ENCODE data around the gene AFDN.

AFDN gene

GRCh38 chr6:167985911-167986595 is 159.3 kb downstream of the AFDN start:
- TF ChIP-seq POLR2A (IDR thresholded peaks at IDR 0.05; ENCODE audit: low read depth, low read length) = no peak
- no peak for FAIRE-seq

GRCh38 chr6:167987396-167988153 is 160.9 kb downstream of the AFDN start:
- no peak for TF ChIP-seq POLR2A (IDR thresholded peaks at IDR 0.05; ENCODE audit: low read depth, low read length)
- FAIRE-seq (no peak), DNase-seq (ENCODE audit: insufficient read length, low spot score) (no peak)

More at GRCh38 chr6:167985911-167986595, 159.3 kb downstream of the AFDN start:
- no peak for DNase-seq (ENCODE audit: insufficient read length, low spot score)

- no peak for FAIRE-seq
- TF ChIP-seq POLR2A (IDR thresholded peaks at IDR 0.05; ENCODE audit: low read depth, low read length) = no peak
- DNase-seq (ENCODE audit: insufficient read length, low spot score) = no peak
Measured at GRCh38 chr6:167988154-167988495, 161.4 kb downstream of the AFDN start.

- FAIRE-seq = no peak
- no peak for TF ChIP-seq POLR2A (IDR thresholded peaks at IDR 0.05; ENCODE audit: low read depth, low read length)
- no peak for DNase-seq (ENCODE audit: insufficient read length, low spot score)
Measured at GRCh38 chr6:167988945-167989841, 162.5 kb downstream of the AFDN start.

- FAIRE-seq (no peak), DNase-seq (ENCODE audit: insufficient read length, low spot score) (no peak)
- no peak for TF ChIP-seq POLR2A (IDR thresholded peaks at IDR 0.05; ENCODE audit: low read depth, low read length)
Measured at GRCh38 chr6:167990016-167990945, 163.6 kb downstream of the AFDN start.

GRCh38 chr6:167993169-167993568 is 166.5 kb downstream of the AFDN start:
- DNase-seq (ENCODE audit: insufficient read length, low spot score) (no peak), FAIRE-seq (no peak)
- no peak for TF ChIP-seq POLR2A (IDR thresholded peaks at IDR 0.05; ENCODE audit: low read depth, low read length)

- no peak for TF ChIP-seq POLR2A (IDR thresholded peaks at IDR 0.05; ENCODE audit: low read depth, low read length)
- FAIRE-seq (no peak), DNase-seq (ENCODE audit: insufficient read length, low spot score) (no peak)
Measured at GRCh38 chr6:167993831-167994230, 167.1 kb downstream of the AFDN start.

GRCh38 chr6:167995302-167995701 is 168.6 kb downstream of the AFDN start:
- TF ChIP-seq POLR2A (IDR thresholded peaks at IDR 0.05; ENCODE audit: low read depth, low read length) = no peak
- no peak for DNase-seq (ENCODE audit: insufficient read length, low spot score)
- FAIRE-seq = no peak

GRCh38 chr6:167995731-167996151 is 169.0 kb downstream of the AFDN start:
- DNase-seq (ENCODE audit: insufficient read length, low spot score) (no peak), FAIRE-seq (no peak)
- TF ChIP-seq POLR2A (IDR thresholded peaks at IDR 0.05; ENCODE audit: low read depth, low read length) = no peak

- DNase-seq (ENCODE audit: insufficient read length, low spot score) = no peak
- TF ChIP-seq POLR2A (IDR thresholded peaks at IDR 0.05; ENCODE audit: low read depth, low read length) = no peak
- FAIRE-seq = no peak
Measured at GRCh38 chr6:167996424-167997199, 169.9 kb downstream of the AFDN start.

GRCh38 chr6:167997642-167998041 is 170.9 kb downstream of the AFDN start, which contains the start of gene KIF25:
Gene KIF25, plus strand, starts transcription at chr6:167997671. Its CDS starts 31,915 bp downstream, at chr6:168029586.
- FAIRE-seq (no peak), DNase-seq (ENCODE audit: insufficient read length, low spot score) (no peak)
- no peak for TF ChIP-seq POLR2A (IDR thresholded peaks at IDR 0.05; ENCODE audit: low read depth, low read length)

GRCh38 chr6:167998215-167998614 is 171.5 kb downstream of the AFDN start:
- FAIRE-seq = no peak
- TF ChIP-seq POLR2A (IDR thresholded peaks at IDR 0.05; ENCODE audit: low read depth, low read length) = no peak
- DNase-seq (ENCODE audit: insufficient read length, low spot score) = no peak

All from H54 (cell line).